NCI-H748 treated with DMSO at 0.1 percent for 48 hours (cell line): ENCODE results near the gene POU2AF2.
"Not testable (repeated sequence)": the region's sequence is repeated elsewhere in the genome, so short reads cannot be mapped to it uniquely, and the experiment has no call there.

Experiments used
- DNase-seq: peaks from one replicate; lab custom pipeline; 2025; lab: John Stamatoyannopoulos, UW

Gene POU2AF2

GRCh38 chr11:111259896-111260295, 14.4 kb downstream of the POU2AF2 start:
- no peak for DNase-seq

- no peak for DNase-seq
Measured at GRCh38 chr11:111260811-111261210, 15.3 kb downstream of the POU2AF2 start.

- DNase-seq: no peak
Measured at GRCh38 chr11:111264646-111265045, 19.1 kb downstream of the POU2AF2 start.

GRCh38 chr11:111265421-111265820, 19.9 kb downstream of the POU2AF2 start:
- DNase-seq: no peak

GRCh38 chr11:111268303-111268702, 22.8 kb downstream of the POU2AF2 start:
- DNase-seq: not testable (repeated sequence)

GRCh38 chr11:111269146-111269868, 23.8 kb downstream of the POU2AF2 start:
- no peak for DNase-seq

GRCh38 chr11:111272420-111272819, 26.9 kb downstream of the POU2AF2 start:
- DNase-seq: no peak

- no peak for DNase-seq
Measured at GRCh38 chr11:111282562-111283075, 37.1 kb downstream of the POU2AF2 start.

- DNase-seq: no peak
Measured at GRCh38 chr11:111283945-111284481, 38.5 kb downstream of the POU2AF2 start.

GRCh38 chr11:111285189-111286091, 39.9 kb downstream of the POU2AF2 start:
- DNase-seq: no peak

- DNase-seq: no peak
Measured at GRCh38 chr11:111291764-111292163, 46.2 kb downstream of the POU2AF2 start.

- DNase-seq: not testable (repeated sequence)
Measured at GRCh38 chr11:111292408-111292807, 46.9 kb downstream of the POU2AF2 start.

GRCh38 chr11:111296196-111296595, 50.7 kb downstream of the POU2AF2 start:
- DNase-seq: no peak

- DNase-seq: no peak
Measured at GRCh38 chr11:111297696-111298095, 52.2 kb downstream of the POU2AF2 start.

GRCh38 chr11:111298413-111299100, 53.0 kb downstream of the POU2AF2 start, which contains the start of gene POU2AF3:
Gene POU2AF3, plus strand, starts transcription at chr11:111298546. Its CDS starts 36 bp downstream, at chr11:111298582.
- DNase-seq: no peak

- DNase-seq: no peak
Measured at GRCh38 chr11:111299101-111300026, 53.8 kb downstream of the POU2AF2 start.

GRCh38 chr11:111300569-111300968, 55.0 kb downstream of the POU2AF2 start:
- no peak for DNase-seq

- no peak for DNase-seq
Measured at GRCh38 chr11:111301004-111301841, 55.7 kb downstream of the POU2AF2 start.

GRCh38 chr11:111301842-111302118, 56.3 kb downstream of the POU2AF2 start:
- no peak for DNase-seq

GRCh38 chr11:111302298-111302697, 56.8 kb downstream of the POU2AF2 start:
- no peak for DNase-seq
